HG02973 (cell line): ENCODE measurements around the gene PEX11B.

Source experiments
- ATAC-seq: cut with Tn5 transposase; IDR thresholded peaks from one replicate; pipeline ENCODE4 v1.9.1; 2021; ENCODE audit warnings: moderate library complexity; ENCODE audit not compliant: unreplicated experiment

The PEX11B gene

GRCh38 chr1:145877923-145878486, 40.5 kb downstream of the PEX11B start:
- ATAC-seq = no peak

- no peak for ATAC-seq
Measured at GRCh38 chr1:145874646-145875045, 43.9 kb downstream of the PEX11B start.

GRCh38 chr1:145871994-145872924, 46.3 kb downstream of the PEX11B start:
- no peak for ATAC-seq

GRCh38 chr1:145868232-145868631, 50.3 kb downstream of the PEX11B start:
- ATAC-seq = no peak

- no peak for ATAC-seq
Measured at GRCh38 chr1:145863282-145864018, 55.1 kb downstream of the PEX11B start.
